Esophagus (tissue), 2 donors: ENCODE data around the gene C19orf25. TPM values are rescaled to one million over a fixed set of nuclear protein-coding genes. Genes with fewer than 3 reads are reported as not detected.

Experiments used
- H3K27ac ChIP-seq, 2 donors: one replicate each; pipeline ENCODE4 v1.5.1; 2013; ENCODE audit warnings: low read depth in 2 of 2, mild to moderate bottlenecking in 2 of 2, inconsistent platforms in 1 of 2, low read length in 1 of 2, moderate library complexity in 1 of 2
- H3K27me3 ChIP-seq, 2 donors: one replicate each; pipeline ENCODE4 v1.6.1; 2013; ENCODE audit warnings: low read length in 2 of 2, control low read depth in 1 of 2, mild to moderate bottlenecking in 1 of 2; ENCODE audit not compliant: insufficient read depth in 2 of 2, control insufficient read depth in 1 of 2
- H3K36me3 ChIP-seq, 2 donors: one replicate each; pipeline ENCODE4 v1.6.1; 2013; ENCODE audit warnings: low read length in 1 of 2; ENCODE audit not compliant: control insufficient read depth in 2 of 2, insufficient read depth in 2 of 2
- H3K4me1 ChIP-seq, 2 donors: one replicate each; pipeline ENCODE4 v1.6.1; 2013; ENCODE audit warnings: low read length in 1 of 2; ENCODE audit not compliant: control insufficient read depth in 2 of 2, insufficient read depth in 2 of 2
- H3K4me3 ChIP-seq, 2 donors: one replicate each; pipeline ENCODE4 v1.5.1; 2013; ENCODE audit warnings: low read length in 2 of 2, mild to moderate bottlenecking in 2 of 2, low read depth in 1 of 2, moderate library complexity in 1 of 2
- H3K9me3 ChIP-seq, 2 donors: one replicate each; pipeline ENCODE4 v1.6.1; 2013; ENCODE audit warnings: mild to moderate bottlenecking in 2 of 2, low read depth in 1 of 2, low read length in 1 of 2, moderate library complexity in 1 of 2; ENCODE audit not compliant: control insufficient read depth in 2 of 2, insufficient read depth in 1 of 2
- WGBS, 2 donors: extraction: QIAGEN DNeasy Blood & Tissue Kit; methylation state at CpG; one replicate each; pipeline ENCODE4 v1.1.7; 2013; 5-methylcytosine and 5-hydroxymethylcytosine counted together
- polyA plus RNA-seq, 2 donors: library from polyadenylated mRNA; stranded (reverse); fragments of 200-250 nt; gene quantifications; one replicate each; pipeline ENCODE4 v1.2.3, GENCODE V29; 2013
- donor health status: healthy with polysubstance abuse.
- donor health status: Bipolar disorder and iron deficiency.

Gene C19orf25
- polyA plus RNA-seq = 10 to 100 TPM; 17.8 to 28.1 TPM

DNA sequence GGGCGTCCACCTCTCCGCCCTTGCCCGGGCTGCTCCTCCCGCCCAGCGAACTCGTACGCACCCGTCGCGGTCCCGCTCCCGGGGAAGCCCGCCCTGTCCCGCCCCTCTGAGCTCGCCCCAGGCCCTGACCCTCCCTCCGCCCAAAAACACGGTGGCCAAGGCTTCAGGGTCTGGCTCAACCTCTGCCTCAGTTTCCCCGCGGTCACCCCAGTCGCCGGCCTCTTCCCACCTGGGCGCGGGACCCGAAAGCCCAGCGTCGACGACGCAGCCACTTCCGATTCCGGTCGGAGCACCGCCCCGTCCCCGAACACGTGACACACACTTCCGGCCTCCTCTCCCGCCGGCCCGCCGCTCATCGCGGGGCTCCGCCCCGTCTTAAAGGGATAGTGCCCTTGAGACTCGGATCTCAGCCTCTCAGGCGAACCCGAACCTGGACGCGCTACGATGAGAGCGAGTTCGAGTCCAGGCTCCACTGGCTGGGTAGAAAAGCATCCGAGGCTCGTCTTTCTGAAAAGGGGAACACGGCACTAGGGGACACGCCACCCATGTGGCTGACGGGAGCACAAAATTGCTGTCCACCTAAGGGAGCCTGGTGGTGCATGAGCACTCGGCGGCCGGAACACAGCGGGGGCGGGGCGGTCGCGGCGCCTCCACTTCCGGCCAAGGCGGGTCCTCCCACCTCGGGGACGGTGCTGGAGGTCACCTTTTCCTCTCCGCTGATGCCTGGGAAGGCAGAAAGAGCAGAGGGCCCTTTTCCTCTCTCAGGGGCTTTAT, at the start of gene C19orf25:
TSS of gene C19orf25 (minus strand) at position 282 of the 774 bp plus-strand sequence. CDS start 312 bp downstream, outside the sequence.
- peak within 1 kb of the TSS; percentile 57 to 85 for H3K27ac ChIP-seq
- H3K36me3 ChIP-seq = peaks cover 0 to 21% of the 10 kb centered on the region in 2 donors
- 1% methylated on average over 71 of the region's 71 CpGs for WGBS, 2 donors
- no peaks in the 10 kb centered on the region for H3K9me3 ChIP-seq
- no peaks in the 10 kb centered on the region for H3K27me3 ChIP-seq
- peak within 1 kb of the TSS; percentile 78 to 94 for H3K4me3 ChIP-seq
- peaks cover 0 to 6% of the 10 kb centered on the region in 2 donors for H3K4me1 ChIP-seq

GRCh38 chr19:1527650-1528309, 48.8 kb upstream of the C19orf25 start:
- no peak overlapping the region for H3K27ac ChIP-seq
- peaks cover 3% of the 10 kb centered on the region in 2 donors for H3K9me3 ChIP-seq
- H3K36me3 ChIP-seq = no peaks in the 10 kb centered on the region
- 74 to 78% methylated on average over 27 of the region's 27 CpGs for WGBS, 2 donors
- H3K4me3 ChIP-seq = no peak overlapping the region
- peaks cover 0 to 7% of the 10 kb centered on the region in 2 donors for H3K27me3 ChIP-seq
- peaks cover 3 to 4% of the 10 kb centered on the region in 2 donors for H3K4me1 ChIP-seq

DNA sequence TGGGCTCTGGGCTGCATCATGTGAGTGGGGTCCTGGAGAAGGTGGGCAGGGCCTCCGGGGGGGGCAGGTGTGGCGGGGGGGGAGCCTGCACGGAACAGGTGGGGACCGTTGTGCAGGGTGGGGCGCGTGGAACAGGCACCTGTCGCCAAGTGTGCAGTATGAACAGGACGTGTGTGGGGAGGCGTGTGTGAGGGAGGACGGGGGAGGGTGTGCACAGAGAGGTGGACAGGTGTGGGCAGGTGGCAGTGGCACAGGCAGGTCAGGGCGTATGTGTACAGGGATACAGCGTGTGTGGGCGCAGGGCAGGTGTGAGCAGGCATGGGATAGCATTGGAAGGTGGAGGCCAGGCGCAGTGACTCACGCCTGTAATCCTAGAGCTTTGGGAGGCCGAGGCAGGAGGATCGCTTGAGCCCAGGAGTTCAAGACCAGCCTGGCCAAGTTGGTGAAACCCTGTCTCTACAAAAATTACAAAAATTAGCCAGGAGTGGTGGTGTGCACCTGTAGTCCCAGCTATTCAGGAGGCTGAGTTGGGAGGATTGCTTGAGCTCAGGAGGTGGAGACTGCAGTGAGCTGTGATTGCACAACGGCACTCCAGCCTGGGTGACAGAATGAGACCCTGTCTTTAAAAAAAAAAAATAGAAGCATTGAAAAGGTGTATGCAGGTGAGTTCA, 48.1 kb upstream of the C19orf25 start:
- peaks cover 0 to 7% of the 10 kb centered on the region in 2 donors for H3K27me3 ChIP-seq
- H3K4me3 ChIP-seq = no peak overlapping the region
- H3K27ac ChIP-seq = no peak overlapping the region
- H3K9me3 ChIP-seq = peaks cover 3% of the 10 kb centered on the region in 2 donors
- no peaks in the 10 kb centered on the region for H3K36me3 ChIP-seq
- 48 to 58% methylated on average over 18 of the region's 18 CpGs for WGBS, 2 donors
- peaks cover 3 to 4% of the 10 kb centered on the region in 2 donors for H3K4me1 ChIP-seq

GRCh38 chr19:1526066-1526778, 47.2 kb upstream of the C19orf25 start:
- H3K9me3 ChIP-seq = peaks cover 3% of the 10 kb centered on the region in 2 donors
- H3K4me1 ChIP-seq = peaks cover 3 to 4% of the 10 kb centered on the region in 2 donors
- peaks cover 0 to 7% of the 10 kb centered on the region in 2 donors for H3K27me3 ChIP-seq
- no peaks in the 10 kb centered on the region for H3K36me3 ChIP-seq
- no peak overlapping the region for H3K27ac ChIP-seq
- no peak overlapping the region for H3K4me3 ChIP-seq
- 74 to 80% methylated on average over 33 of the region's 33 CpGs for WGBS, 2 donors

DNA sequence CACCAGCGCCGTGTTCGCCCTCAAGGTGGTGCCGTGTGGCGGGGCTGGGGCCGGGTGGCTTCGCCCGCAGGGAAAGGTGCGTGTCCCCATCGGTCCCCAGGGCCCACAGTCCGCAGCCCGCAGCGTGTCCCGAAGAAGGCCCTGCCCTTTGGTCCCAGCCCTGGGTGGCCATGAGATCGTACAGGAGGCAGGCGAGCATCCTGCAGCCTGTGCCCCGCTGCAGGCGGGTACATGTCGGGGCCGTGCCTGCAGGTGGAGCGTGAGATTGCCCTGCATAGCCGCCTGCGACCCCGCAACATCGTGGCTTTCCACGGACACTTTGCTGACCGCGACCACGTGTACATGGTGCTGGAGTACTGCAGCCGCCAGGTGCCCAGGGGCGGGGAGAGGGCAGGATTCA, 46.3 kb upstream of the C19orf25 start:
- no peak overlapping the region for H3K4me3 ChIP-seq
- no peak overlapping the region for H3K27ac ChIP-seq
- H3K9me3 ChIP-seq = peaks cover 3% of the 10 kb centered on the region in 2 donors
- no peaks in the 10 kb centered on the region for H3K36me3 ChIP-seq
- H3K4me1 ChIP-seq = peaks cover 3 to 4% of the 10 kb centered on the region in 2 donors
- WGBS, 2 donors = 44 to 50% methylated on average over 29 to 31 of the region's 31 CpGs
- H3K27me3 ChIP-seq = peaks cover 0 to 7% of the 10 kb centered on the region in 2 donors

DNA sequence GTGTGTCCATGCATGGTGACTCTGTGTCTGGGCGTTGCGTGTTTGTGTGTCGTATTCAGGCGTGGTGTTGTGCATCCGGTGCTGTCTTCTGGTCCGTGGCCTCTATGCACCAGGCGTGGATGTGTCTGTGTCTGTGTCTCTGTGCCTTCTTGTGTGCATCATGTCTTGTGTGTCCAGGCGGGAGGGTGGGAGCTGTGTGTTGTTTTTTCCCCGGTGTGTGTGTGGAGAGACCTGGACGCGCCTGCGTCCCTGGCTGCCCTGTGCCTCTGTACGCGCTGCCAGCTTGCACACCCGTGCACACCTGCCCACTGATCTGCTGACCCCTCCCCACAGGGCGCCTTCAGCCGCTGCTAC, 45.9 kb upstream of the C19orf25 start:
- H3K36me3 ChIP-seq = no peaks in the 10 kb centered on the region
- WGBS, 2 donors = 49 to 55% methylated on average over 17 of the region's 17 CpGs

DNA sequence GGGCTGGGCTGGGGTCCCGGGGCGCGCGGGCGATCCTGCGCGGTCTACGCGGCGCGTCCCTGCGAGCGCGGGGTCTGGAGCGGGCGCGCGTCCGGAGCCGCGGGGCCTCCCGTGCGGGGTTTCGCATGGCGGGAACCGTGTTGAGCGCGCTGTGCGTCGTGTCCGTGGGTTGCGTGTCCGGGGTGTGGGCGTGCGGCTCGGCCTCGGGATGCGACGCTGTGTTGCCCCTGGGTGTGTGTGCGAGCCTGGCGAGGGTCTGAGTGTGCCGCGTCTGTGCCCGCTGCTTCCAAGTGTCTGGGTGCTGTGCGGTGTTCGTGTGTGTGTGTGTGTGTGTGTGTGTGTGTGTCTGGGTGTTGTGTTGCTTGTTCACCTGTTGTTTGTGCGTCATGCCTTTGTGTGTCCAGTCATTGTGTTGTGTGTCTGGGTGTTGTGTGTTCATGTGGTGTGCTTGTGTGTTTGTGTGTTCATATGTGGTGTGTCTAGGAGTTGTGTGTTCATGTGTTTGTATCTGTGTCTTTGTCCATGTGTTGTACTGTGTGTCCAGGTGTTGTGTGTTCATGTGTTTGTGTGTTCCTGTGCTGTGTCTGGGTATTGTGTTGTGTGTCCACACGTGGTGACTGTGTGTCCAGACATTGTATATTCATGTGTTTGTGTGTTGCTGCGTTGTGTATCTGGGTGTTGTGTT, 45.4 kb upstream of the C19orf25 start:
- WGBS, 2 donors = 8 to 12% methylated on average over 46 to 49 of the region's 49 CpGs
- Histone ChIP-seq H3K4me3 (peak overlapping the region in 1 of 2 donors; percentile 34), H3K27ac (no peak overlapping the region), H3K9me3 (peaks cover 3% of the 10 kb centered on the region in 2 donors), H3K27me3 (peaks cover 0 to 7% of the 10 kb centered on the region in 2 donors), H3K4me1 (peaks cover 3 to 4% of the 10 kb centered on the region in 2 donors), H3K36me3 (no peaks in the 10 kb centered on the region)

More for the DNA sequence above, 45.9 kb upstream of the C19orf25 start:
- H3K4me1 ChIP-seq = peaks cover 3 to 4% of the 10 kb centered on the region in 2 donors
- H3K4me3 ChIP-seq = no peak overlapping the region
- H3K27me3 ChIP-seq = peaks cover 0 to 7% of the 10 kb centered on the region in 2 donors
- peaks cover 3% of the 10 kb centered on the region in 2 donors for H3K9me3 ChIP-seq
- no peak overlapping the region for H3K27ac ChIP-seq

GRCh38 chr19:1523412-1524286, 44.6 kb upstream of the C19orf25 start, which contains the start of gene PLK5:
PLK5 (plus strand) TSS chr19:1524077; CDS start chr19:1526997, 2,920 bp downstream.
- H3K9me3 ChIP-seq = peaks cover 3% of the 10 kb centered on the region in 2 donors
- no peaks in the 10 kb centered on the region for H3K36me3 ChIP-seq
- WGBS, 2 donors = 9 to 15% methylated on average over 53 to 92 of the region's 92 CpGs
- no peak within 1 kb of the TSS for H3K27ac ChIP-seq
- peak within 1 kb of the TSS in 1 of 2 donors; percentile 34 for H3K4me3 ChIP-seq
- peaks cover 3 to 4% of the 10 kb centered on the region in 2 donors for H3K4me1 ChIP-seq
- H3K27me3 ChIP-seq = peaks cover 0 to 7% of the 10 kb centered on the region in 2 donors
